GM12878 (cell line): ENCODE results near the gene UFSP2. TPM values are rescaled to one million over a fixed set of nuclear protein-coding genes. Genes with fewer than 3 reads are reported as not detected.

Experiments
- ATF2 ChIP-seq: IDR thresholded peaks from 2 replicates; pipeline ENCODE4 v1.6.1; 2012; ENCODE audit warnings: low read length, inconsistent platforms
- BCL11A ChIP-seq: IDR thresholded peaks from 2 replicates; pipeline ENCODE4 v1.6.1; 2011; ENCODE audit warnings: low read depth, low read length
- BRCA1 ChIP-seq: IDR thresholded peaks from 2 replicates; pipeline ENCODE4 v1.6.1; 2011; ENCODE audit warnings: low read depth, low read length, improper control_type of control experiment
- CHD2 ChIP-seq: IDR thresholded peaks from 2 replicates; pipeline ENCODE4 v1.6.1; 2011; ENCODE audit warnings: low read depth, low read length, improper control_type of control experiment, borderline replicate concordance
- CREM ChIP-seq: IDR thresholded peaks from 2 replicates; pipeline ENCODE4 v1.6.1; 2014; ENCODE audit warnings: antibody characterized with exemption, low read depth
- CUX1 ChIP-seq: IDR thresholded peaks from 2 replicates; pipeline ENCODE4 v1.6.1; 2012; ENCODE audit warnings: improper control_type of control experiment, low read depth, low read length; ENCODE audit not compliant: insufficient replicate concordance
- EP300 ChIP-seq, 2 experiments: fragments of 150-350 bp in 1 of 2; IDR thresholded peaks; 2 replicates each; pipeline ENCODE4 v1.6.1; 2011 to 2012; ENCODE audit warnings: low read depth in 2 of 2, low read length in 2 of 2, borderline replicate concordance in 1 of 2, improper control_type of control experiment in 1 of 2, inconsistent platforms in 1 of 2; ENCODE audit not compliant: control insufficient read depth in 1 of 2
- ETV6 ChIP-seq, 2 experiments: fragments of 450-650 bp in 1 of 2; IDR thresholded peaks in 1 of 2; conservative IDR thresholded peaks in 1 of 2; 2 replicates each; pipeline ENCODE4 v1.6.1; 2014; ENCODE audit warnings: antibody characterized with exemption in 1 of 2, borderline replicate concordance in 1 of 2, low read depth in 1 of 2, mild to moderate bottlenecking in 1 of 2, moderate library complexity in 1 of 2
- FOXK2 ChIP-seq: fragments of 450-650 bp; IDR thresholded peaks from 2 replicates; pipeline ENCODE4 v1.6.1; 2017; ENCODE audit warnings: mild to moderate bottlenecking, moderate library complexity
- HDGF ChIP-seq: fragments of 450-650 bp; IDR thresholded peaks from 2 replicates; pipeline ENCODE4 v1.6.1; 2016; ENCODE audit warnings: antibody characterized with exemption
- IKZF2 ChIP-seq, 2 experiments: fragments of 450-650 bp; IDR thresholded peaks; 2 replicates each; pipeline ENCODE4 v1.6.1; 2017; ENCODE audit warnings: mild to moderate bottlenecking in 2 of 2, moderate library complexity in 2 of 2
- LARP7 ChIP-seq: fragments of 450-650 bp; IDR thresholded peaks from 2 replicates; pipeline ENCODE4 v1.6.1; 2017; ENCODE audit warnings: mild to moderate bottlenecking
- MAX ChIP-seq: IDR thresholded peaks from 2 replicates; pipeline ENCODE4 v1.6.1; 2012; ENCODE audit warnings: low read depth, low read length, improper control_type of control experiment
- MEF2A ChIP-seq: IDR thresholded peaks from 2 replicates; pipeline ENCODE4 v1.6.1; 2011; ENCODE audit warnings: low read depth, mild to moderate bottlenecking, low read length, moderate library complexity; ENCODE audit not compliant: insufficient read depth
- MTA2 ChIP-seq: fragments of 450-650 bp; IDR thresholded peaks from 2 replicates; pipeline ENCODE4 v1.6.1; 2016; ENCODE audit warnings: low read depth, mild to moderate bottlenecking, moderate library complexity
- NFYA ChIP-seq: IDR thresholded peaks from 2 replicates; pipeline ENCODE4 v1.6.1; 2011; ENCODE audit warnings: low read depth, mild to moderate bottlenecking, low read length, improper control_type of control experiment, borderline replicate concordance
- PAX5 ChIP-seq: IDR thresholded peaks from 2 replicates; pipeline ENCODE4 v1.6.1; 2011; ENCODE audit warnings: low read depth, low read length, borderline replicate concordance
- POLR2AphosphoS5 ChIP-seq: IDR thresholded peaks from 2 replicates; pipeline ENCODE4 v1.6.1; 2011; ENCODE audit warnings: mild to moderate bottlenecking, low read length, inconsistent platforms
- SMAD5 ChIP-seq: IDR thresholded peaks from 2 replicates; pipeline ENCODE4 v1.6.1; 2016; ENCODE audit warnings: antibody characterized with exemption, low read depth
- SREBF1 ChIP-seq: IDR thresholded peaks from 2 replicates; pipeline ENCODE4 v1.6.1; 2012; ENCODE audit warnings: mild to moderate bottlenecking, low read length
- ZBTB33 ChIP-seq: fragments of 450-650 bp; IDR thresholded peaks from 2 replicates; pipeline ENCODE4 v1.6.1; 2017; ENCODE audit warnings: mild to moderate bottlenecking
- ZNF207 ChIP-seq: fragments of 450-650 bp; IDR thresholded peaks from 2 replicates; pipeline ENCODE4 v1.6.1; 2014; ENCODE audit warnings: antibody characterized with exemption, mild to moderate bottlenecking, borderline replicate concordance
- polyA plus RNA-seq, 11 experiments: library from polyadenylated mRNA; depleted of rRNA in 4 of 11; unstranded in 6 of 11; stranded (reverse) in 5 of 11; fragments of >200 nt; fragmentation: Nextera tagmentation in 4 of 11; fragmentation: Illumina TruSeq in 1 of 11; extraction: Ambion mirVana in 4 of 11; extraction: Trizol in 1 of 11; gene quantifications; 1 replicate in 1 of 11; 2 replicates in 10 of 11; pipeline versions ENCODE4 v1.2.1 to v1.2.3, GENCODE V29; 2011 to 2016; ENCODE audit warnings: inconsistent platforms in 2 of 11, missing spikeins in 2 of 11, low read depth in 1 of 11
- total RNA-seq, 4 experiments: library from RNA; depleted of rRNA in 3 of 4; stranded (reverse); fragments of >200 nt in 3 of 4; fragmentation: Illumina TruSeq in 1 of 4; extraction: Trizol in 1 of 4; gene quantifications; 2 replicates each; pipeline versions ENCODE4 v1.2.1 to v1.2.3, GENCODE V29; 2013 to 2021

Gene UFSP2
- total and polyA plus RNA-seq, 10 of the 15 experiments (the other 5 are each of a cell fraction or from before 2014, with no cell fraction given) = 25.4 to 53.1 (median 37.7) TPM

GRCh38 chr4:185396724-185397385 is 28.9 kb downstream of the UFSP2 start, which contains the start of gene ANKRD37 (continued):
- no peak for TF ChIP-seq MAX
- no peak for TF ChIP-seq ETV6 (conservative IDR thresholded peaks at IDR 0.05 in 1 of 2, IDR thresholded peaks at IDR 0.05 in 1 of 2; ENCODE audit: borderline replicate concordance in 1 of 2, low read depth in 1 of 2)
- TF ChIP-seq NFYA = no peak
- TF ChIP-seq BCL11A = no peak
- TF ChIP-seq CHD2 = peak; percentile 11; the same call in 1 of the 2 replicates
- 0 out of 2 replicates have a peak, but pooled peaks have one; percentile 44 for TF ChIP-seq LARP7
- no peak for TF ChIP-seq SMAD5
- TF ChIP-seq IKZF2 (IDR thresholded peaks at IDR 0.05) = no peak
- TF ChIP-seq MTA2 = no peak
- peak; percentile 80 for TF ChIP-seq POLR2AphosphoS5
- no peak for TF ChIP-seq ATF2
- no peak for TF ChIP-seq PAX5
- no peak; the same call in 1 of the 2 replicates for TF ChIP-seq FOXK2
- no peak; the same call in 1 of the 2 replicates for TF ChIP-seq HDGF
- TF ChIP-seq CUX1 = no peak
- TF ChIP-seq MEF2A = no peak
- TF ChIP-seq CREM = no peak
- TF ChIP-seq EP300 (IDR thresholded peaks at IDR 0.05; ENCODE audit: borderline replicate concordance in 1 of 2, control insufficient read depth in 1 of 2, low read depth in 2 of 2, low read length in 2 of 2) = no peak
- TF ChIP-seq ZBTB33 = 0 out of 2 replicates have a peak, but pooled peaks have one; percentile 16
- no peak for TF ChIP-seq BRCA1
- no peak for TF ChIP-seq ZNF207
- TF ChIP-seq SREBF1 = no peak
